HG03045 (cell line): Measurements from ENCODE around the gene ARG2.
"Not testable (repeated sequence)": the region's sequence is repeated elsewhere in the genome, so short reads cannot be mapped to it uniquely, and the experiment has no call there.

Experiments used
- ATAC-seq: cut with Tn5 transposase; IDR thresholded peaks from one replicate; pipeline ENCODE4 v1.9.1; 2021; ENCODE audit warnings: mild to moderate bottlenecking, moderate library complexity; ENCODE audit not compliant: unreplicated experiment

Gene ARG2

GRCh38 chr14:67584978-67585377 lies 34.7 kb upstream of the ARG2 start:
- ATAC-seq = no peak

GRCh38 chr14:67586369-67586768 lies 33.4 kb upstream of the ARG2 start:
- ATAC-seq = no peak

- no peak for ATAC-seq
Observed at GRCh38 chr14:67589204-67589770, 30.4 kb upstream of the ARG2 start.

GRCh38 chr14:67593650-67594049 lies 26.1 kb upstream of the ARG2 start:
- ATAC-seq = not testable (repeated sequence)

- ATAC-seq = no peak
Observed at GRCh38 chr14:67595392-67595791, 24.3 kb upstream of the ARG2 start.

- ATAC-seq = peak; percentile 96
Observed at GRCh38 chr14:67599698-67600561, 19.8 kb upstream of the ARG2 start, which contains the start of gene PIGH. Gene PIGH (minus strand): TSS chr14:67600268. CDS start chr14:67600203, 65 bp downstream.

- not testable (repeated sequence) for ATAC-seq
Observed at GRCh38 chr14:67600562-67600974, 19.2 kb upstream of the ARG2 start.

GRCh38 chr14:67602076-67602475 lies 17.6 kb upstream of the ARG2 start:
- ATAC-seq = no peak

- peak; percentile 50 for ATAC-seq
Observed at GRCh38 chr14:67602995-67603545, 16.6 kb upstream of the ARG2 start.

GRCh38 chr14:67607646-67608045 lies 12.1 kb upstream of the ARG2 start:
- ATAC-seq = no peak

- no peak for ATAC-seq
Observed at GRCh38 chr14:67609642-67610310, 9.9 kb upstream of the ARG2 start.

- ATAC-seq = no peak
Observed at GRCh38 chr14:67610491-67610890, 9.2 kb upstream of the ARG2 start.

GRCh38 chr14:67618617-67619063 lies 1.1 kb upstream of the ARG2 start:
- ATAC-seq = no peak

- no peak for ATAC-seq
Observed at GRCh38 chr14:67620217-67620785, 581 bp downstream of the ARG2 start.

- ATAC-seq = no peak
Observed at GRCh38 chr14:67622675-67623074, 3.0 kb downstream of the ARG2 start.

- ATAC-seq = no peak
Observed at GRCh38 chr14:67623114-67623513, 3.4 kb downstream of the ARG2 start.

GRCh38 chr14:67626131-67626530 lies 6.4 kb downstream of the ARG2 start:
- ATAC-seq = not testable (repeated sequence)

- ATAC-seq = no peak
Observed at GRCh38 chr14:67627519-67627918, 7.8 kb downstream of the ARG2 start.

- ATAC-seq = no peak
Observed at GRCh38 chr14:67630186-67630585, 10.5 kb downstream of the ARG2 start.

GRCh38 chr14:67630938-67631337 lies 11.2 kb downstream of the ARG2 start:
- no peak for ATAC-seq
